ENCODE results near the gene NUTM2E. TPM values are rescaled to one million over a fixed set of nuclear protein-coding genes. Genes with fewer than 3 reads are reported as not detected.
"Not testable (repeated sequence)": the region's sequence is repeated elsewhere in the genome, so short reads cannot be mapped to it uniquely, and the experiment has no call there.

Gene NUTM2E, protein sequence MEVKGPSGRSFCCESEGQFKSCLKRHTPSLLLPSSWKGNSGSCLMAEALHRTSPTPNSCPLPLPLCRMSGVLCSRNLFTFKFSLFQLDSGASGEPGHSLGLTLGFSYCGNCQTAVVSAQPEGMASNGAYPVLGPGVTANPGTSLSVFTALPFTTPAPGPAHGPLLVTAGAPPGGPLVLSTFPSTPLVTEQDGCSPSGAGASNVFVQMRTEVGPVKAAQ (N-terminal part only)
- total RNA-seq = under 1 TPM in 1 of 2 donors, not detected in 1; 0.45 TPM
- long read RNA-seq = 0 reads

DNA sequence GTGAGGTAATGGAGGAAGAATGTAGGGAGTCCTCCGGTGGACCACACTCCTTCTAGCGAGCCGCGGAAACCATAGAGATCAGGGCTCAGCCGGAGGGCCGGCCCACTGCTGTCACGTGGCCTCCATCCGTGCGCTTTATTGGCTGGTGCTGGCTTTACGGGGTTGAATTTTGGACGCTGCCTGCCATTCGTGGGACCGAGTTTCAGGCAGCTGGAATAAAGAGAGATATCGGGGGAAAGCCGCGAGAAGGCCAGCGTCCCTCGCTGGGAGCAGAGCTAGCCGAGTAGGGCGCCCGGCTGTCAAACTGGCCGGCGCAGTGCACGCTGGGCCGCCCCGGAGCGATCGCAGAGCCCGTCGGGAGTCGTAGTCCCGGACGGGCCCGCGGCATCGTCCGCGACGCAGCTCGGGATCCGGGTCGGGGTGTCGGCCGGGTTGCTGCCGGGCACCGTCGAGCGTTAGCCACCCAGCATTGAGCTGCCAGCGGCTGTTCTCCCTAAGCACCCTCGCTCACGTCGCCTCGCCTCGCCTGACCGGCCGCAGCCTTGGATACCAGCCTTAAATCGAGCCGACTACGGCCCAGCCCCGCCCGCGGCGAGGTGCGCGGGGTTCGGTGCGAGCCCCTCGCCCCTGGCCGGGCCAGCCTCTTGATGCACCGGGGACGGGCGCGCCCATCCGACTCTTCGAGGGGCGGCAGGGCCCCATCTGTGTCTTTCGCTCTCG, at the start of gene NUTM2E:
Gene NUTM2E, plus strand, starts transcription at position 244 of the 720 bp plus-strand sequence. CDS start 15,002 bp downstream, outside the sequence.
- DNase-seq (peak; percentile 77 to 85), ATAC-seq (peak; percentile 94)
- intact Hi-C loops (cut with DNase I, micrococcal nuclease) = not testable (repeated sequence)

DNA sequence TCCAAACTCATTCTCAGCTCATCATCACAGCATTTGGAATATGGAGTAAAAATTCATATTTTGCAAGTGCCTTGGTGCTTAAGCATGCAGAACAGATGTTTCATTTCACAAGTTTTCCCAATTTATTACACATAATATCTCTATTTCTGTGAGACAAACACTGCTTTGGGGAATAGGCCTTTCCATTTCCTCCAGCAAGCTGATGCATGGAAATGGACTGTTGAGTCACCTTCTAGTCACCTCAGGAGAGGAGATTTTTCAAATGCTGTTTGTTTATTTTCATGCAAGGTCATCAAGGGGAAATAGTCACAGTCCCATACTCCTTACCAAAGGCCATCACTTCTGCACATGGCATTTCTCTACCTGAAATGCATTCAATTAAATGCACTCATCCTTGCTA, 48.5 kb upstream of the NUTM2E start:
- intact Hi-C loops (cut with DNase I, micrococcal nuclease); ATAC-seq; DNase-seq: not testable (repeated sequence)

DNA sequence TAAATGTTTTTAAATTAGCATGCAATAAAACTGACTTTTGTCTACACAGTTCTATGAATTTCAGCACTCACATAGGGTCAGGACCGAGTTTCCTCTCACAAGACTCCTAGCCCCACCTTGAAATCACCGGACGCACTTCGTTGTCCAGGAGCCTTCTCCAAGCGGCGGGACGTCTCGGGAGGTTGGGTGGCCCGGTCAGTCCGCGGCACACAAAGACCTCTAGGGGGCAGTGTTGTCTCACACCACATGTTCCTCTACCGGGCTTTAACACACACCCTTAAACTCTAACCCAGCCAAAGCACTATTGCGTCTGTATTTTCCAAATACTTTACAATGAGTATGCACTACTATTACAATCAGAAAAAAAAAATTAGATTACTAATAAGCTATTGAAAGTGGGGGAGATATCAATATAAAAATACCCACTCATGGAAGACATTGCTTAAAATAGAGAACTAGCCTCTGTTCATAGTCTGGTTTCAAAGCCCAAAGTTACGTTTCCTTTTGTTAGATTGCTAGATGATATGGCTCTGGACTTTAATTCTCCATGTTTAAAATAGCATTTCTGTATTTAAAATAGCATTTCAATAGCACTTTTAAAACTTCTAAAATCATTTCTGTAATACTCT, 47.1 kb upstream of the NUTM2E start:
- peak; percentile 67 to 80 for DNase-seq
- peak; percentile 91 for ATAC-seq
- intact Hi-C loops (cut with DNase I, micrococcal nuclease) = not testable (repeated sequence)

DNA sequence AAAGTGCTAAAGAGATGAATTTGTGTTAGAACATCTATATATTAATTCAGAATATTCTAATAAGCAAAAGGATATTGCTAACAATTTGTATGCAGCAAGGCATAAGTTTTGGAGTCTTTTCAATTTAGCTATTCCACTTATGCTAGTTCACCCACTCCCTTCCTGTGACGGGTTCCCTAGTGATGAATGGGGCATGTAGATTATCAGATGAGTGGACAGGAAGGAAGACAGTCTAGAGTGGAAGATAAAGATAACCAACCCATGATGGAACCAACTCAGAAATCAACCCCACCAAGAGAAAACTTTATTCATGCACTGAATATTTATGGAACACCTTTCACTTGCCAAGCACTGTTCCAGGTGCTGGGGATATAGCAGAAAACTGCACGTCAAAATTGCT, 46.5 kb upstream of the NUTM2E start:
- ATAC-seq; DNase-seq; intact Hi-C loops (cut with DNase I, micrococcal nuclease): not testable (repeated sequence)

DNA sequence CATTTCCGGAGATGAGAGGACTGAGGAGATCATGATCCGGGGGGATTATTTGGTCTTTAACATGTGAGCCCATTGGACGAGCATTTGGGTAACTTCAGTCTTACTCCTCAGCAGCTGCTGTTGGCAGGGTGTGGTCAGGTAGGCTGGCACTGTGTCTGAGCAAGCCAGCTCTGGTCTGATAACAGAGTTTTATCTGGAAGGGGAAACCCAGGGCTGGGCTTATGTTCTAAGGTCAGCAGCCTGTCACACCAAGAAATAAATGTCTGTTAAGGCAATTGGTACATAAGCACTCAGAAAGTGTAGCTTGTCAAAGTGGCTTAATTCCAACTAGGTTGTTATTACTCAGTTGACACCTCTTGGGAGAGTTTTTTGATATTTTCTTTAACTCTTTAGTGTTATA, 45.0 kb upstream of the NUTM2E start:
- DNase-seq (peak in 1 of 2 donors; percentile 11), ATAC-seq (peak; percentile 91)
- intact Hi-C loops (cut with DNase I, micrococcal nuclease) = not testable (repeated sequence)

DNA sequence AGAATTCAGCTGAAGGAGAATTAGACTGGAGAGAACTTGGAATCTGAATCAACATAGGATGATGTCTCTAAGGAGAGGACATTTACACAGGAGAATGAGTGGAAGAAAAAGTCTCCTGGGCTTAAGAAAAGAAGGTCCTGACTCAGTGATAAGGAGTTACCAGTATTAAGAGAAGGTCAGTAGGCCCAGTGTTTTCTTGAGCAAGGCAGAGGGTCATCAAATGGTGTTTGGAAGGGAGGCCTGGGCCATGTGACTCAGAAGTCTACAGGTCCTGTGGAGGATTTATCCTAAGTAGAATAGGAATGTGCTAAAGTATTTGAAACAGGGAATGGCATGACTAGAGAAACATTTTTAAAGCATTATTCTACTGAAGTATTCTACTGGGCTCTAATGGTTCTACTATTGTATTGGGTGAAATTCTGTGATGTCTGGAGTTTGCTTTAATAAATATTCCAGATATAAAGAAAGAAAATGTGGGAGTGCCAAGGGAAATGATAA, 39.0 kb upstream of the NUTM2E start:
- ATAC-seq; DNase-seq; intact Hi-C loops (cut with DNase I, micrococcal nuclease): not testable (repeated sequence)

DNA sequence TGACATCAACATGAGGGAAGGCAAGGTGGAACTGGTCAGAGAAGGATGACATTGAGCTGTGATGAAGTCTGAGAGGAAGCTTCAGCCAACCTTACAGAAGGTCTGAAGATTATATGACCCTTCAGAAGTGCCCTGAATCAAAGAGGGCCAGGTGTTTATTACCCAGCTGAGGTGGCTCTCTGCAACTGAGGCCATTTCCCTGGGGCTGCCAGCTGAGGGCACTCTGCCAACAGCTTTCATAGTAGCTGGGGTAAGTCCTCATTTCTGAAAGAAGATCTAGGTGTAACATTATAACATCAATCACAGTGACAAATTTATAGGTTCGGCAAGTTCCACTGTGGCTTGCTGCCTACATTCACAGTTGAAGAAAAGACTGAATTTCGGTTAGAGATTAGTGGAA, 37.2 kb upstream of the NUTM2E start:
- DNase-seq; intact Hi-C loops (cut with DNase I, micrococcal nuclease): not testable (repeated sequence)
- ATAC-seq = peak; percentile 88

DNA sequence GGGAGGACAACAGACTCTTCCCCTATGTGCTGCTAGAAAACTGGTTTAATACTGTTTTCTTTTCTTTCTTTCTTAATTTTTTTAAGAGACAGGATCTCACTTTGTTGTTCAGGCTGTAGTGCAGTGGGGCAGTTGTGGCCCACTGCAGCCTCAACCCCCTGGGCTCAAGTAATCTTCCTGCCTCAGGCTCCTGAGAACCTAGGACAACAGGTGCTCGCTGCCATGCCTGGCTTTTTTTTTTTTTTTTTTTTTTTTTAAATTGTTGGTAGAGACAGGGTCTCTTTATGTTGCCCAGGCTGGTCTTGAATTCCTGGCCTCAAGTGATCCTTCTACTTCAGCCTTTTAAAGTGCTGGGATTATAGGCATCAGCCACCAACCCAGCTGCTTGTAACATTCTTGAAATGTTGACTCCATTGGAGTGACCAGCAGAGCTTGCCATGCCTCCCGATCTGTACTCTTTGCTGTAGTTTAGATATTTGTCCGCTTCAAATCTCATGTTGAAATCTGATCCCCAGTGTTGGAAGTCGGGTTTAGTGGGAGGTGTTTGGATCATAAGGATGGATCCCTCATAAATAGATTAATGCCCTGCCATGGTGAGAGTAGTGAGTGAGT, 34.5 kb upstream of the NUTM2E start:
- DNase-seq; ATAC-seq; intact Hi-C loops (cut with DNase I, micrococcal nuclease): not testable (repeated sequence)

DNA sequence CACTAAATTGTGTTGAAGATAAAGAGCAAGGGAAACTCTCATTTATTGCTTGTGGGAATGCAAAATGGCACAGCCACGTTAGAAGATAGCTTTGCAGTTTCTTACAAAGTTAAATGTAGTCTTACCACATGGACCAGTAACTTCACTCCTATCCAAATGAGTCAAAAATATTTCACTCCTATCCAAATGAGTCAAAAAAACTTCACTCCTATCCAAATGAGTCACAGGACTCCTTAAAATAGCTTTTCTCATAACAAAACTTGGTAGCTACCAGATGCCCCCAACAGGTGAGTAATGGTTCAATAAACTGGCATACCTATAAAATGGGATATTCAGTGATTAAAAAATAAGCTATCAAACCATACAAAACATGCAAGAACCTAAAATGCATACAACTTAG, 27.2 kb upstream of the NUTM2E start:
- ATAC-seq = not testable (repeated sequence)

DNA sequence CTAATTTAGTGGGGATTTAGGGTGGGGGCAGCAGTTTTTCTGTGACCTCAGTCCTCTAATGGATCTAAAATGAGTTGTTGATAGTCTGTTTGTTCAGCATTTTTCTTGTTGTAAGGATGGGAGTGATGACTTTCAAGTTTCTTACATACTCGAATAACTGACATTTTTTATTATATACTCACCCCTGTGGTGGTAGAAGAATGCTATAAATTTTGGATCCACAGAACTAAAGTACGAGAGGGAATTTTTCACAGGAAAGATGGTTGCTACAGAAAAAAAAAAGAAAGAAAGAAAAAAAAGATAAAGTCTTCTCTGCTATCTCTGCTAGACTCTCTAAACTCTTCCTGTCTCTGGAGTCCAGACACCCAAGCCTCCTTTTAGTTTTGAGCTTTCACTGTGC, 20.7 kb upstream of the NUTM2E start:
- ATAC-seq = not testable (repeated sequence)

More for the DNA sequence above, 27.2 kb upstream of the NUTM2E start:
- intact Hi-C loops (cut with DNase I, micrococcal nuclease); DNase-seq: not testable (repeated sequence)

DNA sequence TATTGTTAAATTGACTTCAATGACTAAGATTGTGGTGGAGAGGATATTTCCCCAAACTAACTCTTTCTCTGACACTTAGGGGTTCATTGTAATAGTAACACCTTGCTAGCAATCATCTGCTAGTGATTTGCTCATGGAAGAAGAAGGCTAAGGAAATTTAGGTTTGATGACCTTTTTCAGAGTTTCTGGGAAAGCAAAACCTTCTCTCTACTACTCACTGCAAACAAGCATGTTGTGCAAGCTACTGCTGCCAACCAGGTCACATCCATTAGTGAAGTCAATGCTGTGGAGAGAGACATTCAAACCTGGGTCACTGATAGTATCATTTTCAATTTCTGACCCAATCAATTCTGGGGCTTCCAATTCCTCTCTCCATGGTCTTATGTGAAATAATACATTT, 14.6 kb upstream of the NUTM2E start:
- intact Hi-C loops (cut with DNase I, micrococcal nuclease); ATAC-seq: not testable (repeated sequence)

More for the DNA sequence above, 20.7 kb upstream of the NUTM2E start:
- intact Hi-C loops (cut with DNase I, micrococcal nuclease); DNase-seq: not testable (repeated sequence)

DNA sequence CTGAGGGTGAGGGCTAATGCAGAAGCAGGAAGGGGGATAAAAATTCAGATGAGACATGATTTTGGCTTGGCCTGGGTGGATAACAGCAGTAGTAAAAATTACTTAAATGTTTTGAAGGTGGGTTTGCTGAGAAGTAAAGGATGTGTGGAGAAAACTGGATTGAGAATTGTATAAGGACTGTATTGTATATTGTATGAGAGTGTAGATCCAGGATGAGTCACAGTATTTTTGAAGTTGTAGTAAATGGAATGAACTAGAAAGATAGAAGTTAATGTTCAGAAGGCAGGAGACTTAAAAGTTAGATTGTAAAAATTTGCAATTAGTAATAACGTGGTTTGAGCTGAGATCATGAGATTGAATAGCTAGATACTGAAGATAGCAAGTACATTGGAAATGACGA, 10.2 kb upstream of the NUTM2E start:
- intact Hi-C loops (cut with DNase I, micrococcal nuclease); ATAC-seq; DNase-seq: not testable (repeated sequence)

More for the DNA sequence above, 14.6 kb upstream of the NUTM2E start:
- not testable (repeated sequence) for DNase-seq

DNA sequence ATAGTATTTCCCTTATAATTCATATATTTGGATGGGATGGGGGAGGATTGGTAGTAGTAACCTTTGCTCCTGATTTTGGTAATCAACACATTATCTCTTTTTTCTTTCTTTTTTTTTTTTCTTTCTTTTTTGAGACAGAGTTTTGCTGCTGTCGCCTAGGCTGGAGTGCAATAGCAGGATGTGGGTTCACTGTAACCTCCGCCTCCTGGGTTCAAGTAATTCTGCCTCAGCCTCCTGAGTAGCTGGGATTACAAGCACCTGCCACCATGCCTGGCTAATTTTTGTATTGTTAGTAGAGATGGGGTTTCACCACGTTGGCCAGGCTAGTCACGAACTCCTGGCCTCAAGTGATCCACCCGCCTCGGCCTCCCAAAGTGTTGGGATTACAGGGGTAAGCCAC, 3.2 kb upstream of the NUTM2E start:
- intact Hi-C loops (cut with DNase I, micrococcal nuclease); ATAC-seq; DNase-seq: not testable (repeated sequence)

DNA sequence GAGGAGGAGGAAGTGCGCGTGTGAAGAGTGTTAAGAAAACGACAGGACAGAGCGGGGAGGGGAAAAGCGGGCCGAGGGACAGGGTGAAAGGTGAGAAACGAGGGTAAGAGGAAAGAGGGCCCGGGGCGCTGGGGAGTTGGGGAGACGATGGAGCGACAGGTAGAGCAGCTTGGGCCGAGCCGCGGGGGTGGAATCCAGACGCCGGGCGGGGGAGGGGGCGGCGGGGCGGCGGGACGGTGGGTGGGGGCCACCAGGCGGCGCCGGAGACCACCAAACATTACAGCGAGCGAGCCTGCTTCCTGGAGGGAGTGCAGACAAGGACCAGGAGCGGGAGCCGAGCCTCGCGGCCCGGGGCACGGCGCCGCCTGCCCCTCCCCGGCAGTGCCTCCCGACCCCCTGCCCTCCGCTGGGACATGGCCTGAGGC, 940 bp upstream of the NUTM2E start:
- DNase-seq (peak; percentile 26 to 44), ATAC-seq (peak; percentile 35)
- intact Hi-C loops (cut with DNase I, micrococcal nuclease) = not testable (repeated sequence)

DNA sequence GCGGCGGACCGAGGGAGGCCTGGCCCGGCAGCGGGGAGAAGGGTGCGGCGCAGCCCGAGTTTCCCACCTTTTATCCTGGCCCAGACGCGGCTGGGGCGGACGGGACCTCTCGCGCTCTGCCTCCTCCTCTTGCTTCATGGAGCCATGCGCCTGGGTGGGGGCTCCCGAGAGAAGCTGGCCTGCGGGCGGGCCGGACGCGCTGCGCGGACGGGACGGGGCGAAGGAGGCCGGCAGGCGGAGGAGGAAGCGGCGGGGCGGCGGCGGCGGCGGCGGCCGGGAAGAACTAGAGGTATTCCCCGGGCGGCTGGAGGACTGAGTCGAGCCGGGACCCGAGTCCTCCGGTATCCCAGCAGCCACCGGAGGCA, 426 bp upstream of the NUTM2E start:
- intact Hi-C loops (cut with DNase I, micrococcal nuclease); ATAC-seq: not testable (repeated sequence)
- peak; percentile 22 to 39 for DNase-seq

DNA sequence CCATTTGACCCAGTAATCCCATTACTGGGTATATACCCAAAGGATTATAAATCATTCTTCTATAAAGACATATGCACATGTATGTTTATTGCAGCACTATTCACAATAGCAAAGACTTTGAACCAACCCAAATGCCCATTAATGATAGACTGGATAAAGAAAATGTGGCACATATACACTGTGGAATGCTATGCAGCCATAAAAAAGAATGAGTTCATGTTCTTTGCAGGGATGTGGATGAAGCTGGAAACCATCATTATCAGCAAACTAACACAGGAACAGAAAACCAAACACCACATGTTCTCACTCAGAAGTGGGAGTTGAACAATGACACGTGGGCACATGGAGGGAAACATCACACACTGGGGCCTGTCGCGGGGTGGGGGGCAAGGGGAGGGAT, 7.3 kb downstream of the NUTM2E start:
- ATAC-seq; DNase-seq; intact Hi-C loops (cut with DNase I, micrococcal nuclease): not testable (repeated sequence)

DNA sequence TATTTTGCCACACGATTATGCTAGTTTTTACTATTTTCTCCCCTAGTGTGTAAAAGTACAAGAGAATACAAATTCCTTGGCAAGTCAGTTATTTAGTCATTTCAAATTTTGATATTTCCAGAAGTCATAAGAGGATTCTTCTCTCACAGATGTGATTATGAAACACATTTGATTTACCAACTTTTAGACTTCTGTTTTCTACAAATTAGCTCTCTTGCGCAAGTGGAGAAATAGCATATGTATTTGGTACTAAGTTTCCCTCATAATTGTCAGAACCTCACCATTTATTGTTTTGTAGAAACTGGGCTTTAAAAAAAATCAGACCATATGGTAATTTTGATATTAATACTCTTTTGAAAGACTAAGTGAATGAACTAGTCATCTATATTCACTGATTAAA, 9.4 kb downstream of the NUTM2E start:
- DNase-seq; intact Hi-C loops (cut with DNase I, micrococcal nuclease); ATAC-seq: not testable (repeated sequence)

DNA sequence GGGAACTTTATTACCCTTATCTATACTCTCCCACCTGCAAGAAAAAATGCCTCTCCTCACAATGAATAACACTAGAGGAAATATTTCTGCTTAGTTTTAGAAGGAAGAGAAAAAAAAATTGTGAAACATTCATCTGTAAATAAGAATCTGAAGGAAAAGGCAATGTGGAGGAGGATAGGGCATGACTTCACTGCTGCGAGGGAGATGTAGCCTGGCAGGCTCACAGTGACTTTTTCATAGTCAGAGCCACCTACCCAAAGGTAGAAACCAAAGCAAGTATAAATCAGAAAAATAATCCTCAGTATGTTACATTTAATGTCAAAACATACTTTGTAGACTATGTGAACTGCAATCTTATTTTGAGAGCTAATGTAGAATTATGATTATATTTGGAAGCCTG, 10.4 kb downstream of the NUTM2E start:
- intact Hi-C loops (cut with DNase I, micrococcal nuclease); DNase-seq; ATAC-seq: not testable (repeated sequence)

DNA sequence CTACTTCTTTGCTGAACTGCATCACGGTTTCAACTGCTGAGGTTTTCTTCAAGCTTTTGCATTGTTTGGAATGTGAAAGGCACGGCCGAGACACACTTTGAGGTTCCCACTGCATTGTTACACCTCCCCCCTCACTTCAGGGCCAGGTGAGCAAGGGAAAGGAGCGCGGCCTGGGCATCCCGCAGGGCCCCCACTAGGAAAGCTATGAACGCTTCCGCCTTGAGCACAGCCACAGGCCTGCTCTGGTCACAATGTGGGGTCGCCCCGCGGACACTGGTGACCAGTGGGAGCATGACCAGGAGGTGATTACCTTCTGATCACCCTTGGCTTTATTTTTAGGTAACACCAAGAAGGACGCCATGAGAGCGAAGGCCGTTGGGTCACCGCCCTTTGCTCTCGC, 11.9 kb downstream of the NUTM2E start:
- DNase-seq; ATAC-seq; intact Hi-C loops (cut with DNase I, micrococcal nuclease): not testable (repeated sequence)
